PC-9 (cell line): Measurements from ENCODE around the gene OR2T12. TPM values are rescaled to one million over a fixed set of nuclear protein-coding genes. Genes with fewer than 3 reads are reported as not detected.

Source experiments
- Bru-seq: library from RNA; stranded (reverse); fragments of 400-500 nt; gene quantifications from one replicate; lab custom pipeline; 2021; lab: Mats Ljungman, UMichigan
- BruChase-seq, 2 experiments: library from RNA; stranded (reverse); fragments of 400-500 nt; gene quantifications; one replicate each; lab custom pipeline; 2021; lab: Mats Ljungman, UMichigan
- BruUV-seq: library from RNA; stranded (reverse); fragments of 400-500 nt; replicated peaks from 2 replicates; lab custom pipeline; 2021; lab: Mats Ljungman, UMichigan
- CTCF ChIA-PET: fragments of 300-600 bp; sonication (Branson Sonifier 250); formaldehyde crosslinking; loops from one replicate; lab custom pipeline; 2022; ENCODE audit warnings: antibody characterized with exemption; lab: Charles Lee
- POLR2A ChIA-PET: fragments of 300-600 bp; sonication (Branson Sonifier 250); formaldehyde crosslinking; loops from one replicate; lab custom pipeline; 2022; ENCODE audit warnings: antibody characterized with exemption; ENCODE audit not compliant: unreplicated experiment; lab: Charles Lee
- DNase-seq, 2 experiments: peaks; one replicate each; pipeline versions ENCODE4 v3.0.0 to v3.0.0-alpha.2; 2015 to 2022; ENCODE audit warnings: mixed read lengths in 1 of 2
- H2AFZ ChIP-seq: fragments of 200-600 bp; sonication (generic); 2 replicates; pipeline ENCODE4 v1.8.1; 2017; ENCODE audit warnings: antibody characterized with exemption
- H3F3A ChIP-seq: fragments of 200-600 bp; sonication (generic); 2 replicates; pipeline ENCODE4 v1.8.1; 2017; ENCODE audit warnings: antibody characterized with exemption, mild to moderate bottlenecking, low read depth; ENCODE audit not compliant: insufficient read depth
- H3K27ac ChIP-seq: fragments of 200-600 bp; sonication (generic); 2 replicates; pipeline ENCODE4 v1.6.1; 2016; ENCODE audit warnings: mixed run types
- H3K27me3 ChIP-seq: fragments of 200-600 bp; sonication (generic); 2 replicates; pipeline ENCODE4 v1.6.1; 2016; ENCODE audit warnings: low read depth, mixed run types; ENCODE audit not compliant: insufficient read depth
- H3K36me3 ChIP-seq: fragments of 200-600 bp; sonication (generic); 2 replicates; pipeline ENCODE4 v1.6.1; 2016; ENCODE audit warnings: low read depth, mixed run types
- H3K4me1 ChIP-seq: fragments of 200-600 bp; sonication (generic); replicated peaks from 2 replicates; pipeline ENCODE4 v1.6.1; 2016; ENCODE audit warnings: mixed run types; ENCODE audit not compliant: insufficient read depth
- H3K4me2 ChIP-seq: fragments of 200-600 bp; sonication (generic); 2 replicates; pipeline ENCODE4 v1.6.1; 2017; ENCODE audit warnings: mixed run types
- H3K4me3 ChIP-seq: fragments of 200-600 bp; sonication (generic); 2 replicates; pipeline ENCODE4 v1.6.1; 2016; ENCODE audit warnings: mixed run types
- H3K79me2 ChIP-seq: fragments of 200-600 bp; sonication (generic); 2 replicates; pipeline ENCODE4 v1.6.1; 2017; ENCODE audit warnings: low read depth, mixed run types
- H3K9me2 ChIP-seq: fragments of 200-600 bp; sonication (generic); 2 replicates; pipeline ENCODE4 v1.8.1; 2017; ENCODE audit warnings: mild to moderate bottlenecking; ENCODE audit not compliant: insufficient read depth
- H3K9me3 ChIP-seq: fragments of 200-600 bp; sonication (generic); 2 replicates; pipeline ENCODE4 v1.8.1; 2016; ENCODE audit warnings: low read depth; ENCODE audit not compliant: insufficient read depth
- H4K20me1 ChIP-seq: fragments of 200-600 bp; sonication (generic); 2 replicates; pipeline ENCODE4 v1.8.1; 2017; ENCODE audit not compliant: insufficient read depth
- CTCF ChIP-seq: fragments of 200-600 bp; sonication (generic); conservative IDR thresholded peaks from 2 replicates; pipeline ENCODE4 v1.6.1; 2017; ENCODE audit warnings: mixed run types, antibody characterized with exemption, mild to moderate bottlenecking, moderate library complexity
- EZH2 ChIP-seq: fragments of 200-600 bp; sonication (generic); IDR thresholded peaks from 2 replicates; pipeline ENCODE4 v1.8.0; 2017; ENCODE audit warnings: antibody characterized with exemption, low read depth
- intact Hi-C: fragments of 100-400 bp; cut with micrococcal nuclease; formaldehyde crosslinking; loops from one replicate; pipeline ENCODE4 v1.10.0; 2022; ENCODE audit not compliant: unreplicated experiment
- long read RNA-seq: library from polyadenylated mRNA; stranded (forward); transcript quantifications from one replicate; pipeline ENCODE4 v2.0.0, GENCODE V29; 2022
- total RNA-seq: library from RNA; stranded (reverse); gene quantifications from 2 replicates; pipeline ENCODE4 v1.2.3, GENCODE V29; 2021

OR2T12 gene, protein sequence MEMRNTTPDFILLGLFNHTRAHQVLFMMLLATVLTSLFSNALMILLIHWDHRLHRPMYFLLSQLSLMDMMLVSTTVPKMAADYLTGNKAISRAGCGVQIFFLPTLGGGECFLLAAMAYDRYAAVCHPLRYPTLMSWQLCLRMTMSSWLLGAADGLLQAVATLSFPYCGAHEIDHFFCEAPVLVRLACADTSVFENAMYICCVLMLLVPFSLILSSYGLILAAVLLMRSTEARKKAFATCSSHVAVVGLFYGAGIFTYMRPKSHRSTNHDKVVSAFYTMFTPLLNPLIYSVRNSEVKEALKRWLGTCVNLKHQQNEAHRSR
- total RNA-seq (not detected in 2 replicates), Bru-seq, nascent RNA (percentile 7 among the genes with signal in this experiment), BruChase-seq, experiment 1, labeled RNA remaining after a 2-hour chase (not detected), BruChase-seq, experiment 2, labeled RNA remaining after a 6-hour chase (not detected)
- long read RNA-seq: 0 reads

- ChIA-PET CTCF (no interaction called here), POLR2A (no interaction called here)
- no peak for DNase-seq
- Histone ChIP-seq H4K20me1 (no peaks in the 10 kb centered on the region), H3K4me1 (no peaks in the 10 kb centered on the region), H3K27ac (no peak within 1 kb of the TSS), H3F3A (no peaks in the 10 kb centered on the region), H2AFZ (no peak within 1 kb of the TSS), H3K79me2 (no peaks in the 10 kb centered on the region), H3K27me3 (no peaks in the 10 kb centered on the region), H3K4me3 (no peak within 1 kb of the TSS), H3K9me3 (no peaks in the 10 kb centered on the region), H3K36me3 (no peaks in the 10 kb centered on the region), H3K9me2 (no peaks in the 10 kb centered on the region), H3K4me2 (no peak within 1 kb of the TSS)
- BruUV-seq: no TSS peak
- intact Hi-C loops: no loop called here
- TF ChIP-seq CTCF (no peak), EZH2 (no peak)
Observed at GRCh38 chr1:248303324-248303723, at the start of gene OR2T12. Gene OR2T12, minus strand, starts transcription at chr1:248303424. Its CDS starts 7,846 bp downstream, at chr1:248295578.

DNA sequence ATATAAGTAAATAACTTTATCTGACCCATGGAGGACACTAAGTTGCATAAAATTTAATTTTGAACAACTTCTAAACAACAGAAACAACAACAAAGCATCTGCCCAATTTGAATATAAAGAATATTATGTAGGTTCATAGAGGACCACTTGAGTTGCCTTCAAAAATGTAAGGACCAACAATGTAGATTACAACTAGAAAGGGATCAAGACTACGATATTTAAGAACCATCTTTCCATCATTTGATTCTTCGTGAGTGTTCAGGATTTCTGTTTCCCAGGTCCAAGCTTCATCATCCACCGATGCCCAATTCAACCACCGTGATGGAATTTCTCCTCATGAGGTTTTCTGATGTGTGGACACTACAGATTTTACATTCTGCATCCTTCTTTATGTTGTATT is 45.3 kb upstream of the OR2T12 start, which contains the start of gene OR14C36:
TSS of gene OR14C36 (plus strand) at position 301 of the 400 bp plus-strand sequence. CDS start at position 301, 0 bp downstream.
- Histone ChIP-seq H3K4me1 (no peaks in the 10 kb centered on the region), H2AFZ (no peak within 1 kb of the TSS), H3K9me2 (no peaks in the 10 kb centered on the region), H3K79me2 (no peaks in the 10 kb centered on the region), H3K27ac (no peak within 1 kb of the TSS), H3K9me3 (no peaks in the 10 kb centered on the region), H3K4me3 (no peak within 1 kb of the TSS), H3K27me3 (no peaks in the 10 kb centered on the region), H3K4me2 (no peak within 1 kb of the TSS), H3K36me3 (no peaks in the 10 kb centered on the region), H3F3A (no peaks in the 10 kb centered on the region), H4K20me1 (no peaks in the 10 kb centered on the region)
- POLR2A ChIA-PET: no interaction called here
- no peak for DNase-seq
- TF ChIP-seq CTCF (no peak), EZH2 (no peak)
- intact Hi-C loops: no loop called here
- BruUV-seq: no TSS peak
- CTCF ChIA-PET: no interaction called here

- Histone ChIP-seq H3K79me2 (no peaks in the 10 kb centered on the region), H3F3A (no peaks in the 10 kb centered on the region), H3K27me3 (no peaks in the 10 kb centered on the region), H3K9me2 (no peaks in the 10 kb centered on the region), H3K4me1 (no peaks in the 10 kb centered on the region), H3K4me3 (no peak overlapping the region), H3K27ac (no peak overlapping the region), H3K9me3 (no peaks in the 10 kb centered on the region), H4K20me1 (no peaks in the 10 kb centered on the region), H3K4me2 (no peak overlapping the region), H3K36me3 (no peaks in the 10 kb centered on the region), H2AFZ (no peak overlapping the region)
- BruUV-seq: no TSS peak
- DNase-seq: no peak
- TF ChIP-seq EZH2: no peak
- no peak for TF ChIP-seq CTCF
- POLR2A ChIA-PET: no interaction called here
- intact Hi-C loops: no loop called here
- CTCF ChIA-PET: interaction anchor here (0.7 kb wide), 1 partner anchor 183 kb away, joined by 3 read pairs; no protein-coding TSS in a partner anchor
Observed at GRCh38 chr1:248343451-248343850, 40.2 kb upstream of the OR2T12 start.
